GM06990 (cell line): Measurements from ENCODE around the gene CRYL1.

Experiments
- DNase-seq: peaks from one replicate; pipeline ENCODE4 v3.0.0-alpha.2; 2011; ENCODE audit not compliant: insufficient read length; ENCODE audit errors: extremely low read depth
- H3K27me3 ChIP-seq: replicated peaks from 2 replicates; pipeline ENCODE4 v1.6.0; 2011; ENCODE audit warnings: low read length; ENCODE audit not compliant: control insufficient read depth, insufficient read depth
- H3K36me3 ChIP-seq: 2 replicates; pipeline ENCODE4 v1.5.1; 2011; ENCODE audit warnings: low read length; ENCODE audit not compliant: control insufficient read depth, insufficient read depth
- H3K4me3 ChIP-seq: replicated peaks from 2 replicates; pipeline ENCODE4 v1.5.1; 2011; ENCODE audit warnings: low read depth, mild to moderate bottlenecking, control low read depth, low read length
- CTCF ChIP-seq: IDR thresholded peaks from 2 replicates; pipeline ENCODE4 v1.5.1; 2011; ENCODE audit warnings: low read length, control low read depth, mild to moderate bottlenecking, inconsistent platforms; ENCODE audit not compliant: insufficient read depth, poor library complexity, severe bottlenecking

CRYL1 gene

GRCh38 chr13:20412691-20413355 is 112.8 kb downstream of the CRYL1 start:
- no peaks in the 10 kb centered on the region for H3K27me3 ChIP-seq
- no peak overlapping the region for H3K4me3 ChIP-seq
- no peak for TF ChIP-seq CTCF
- no peaks in the 10 kb centered on the region for H3K36me3 ChIP-seq
- no peak for DNase-seq

GRCh38 chr13:20411638-20412342 is 113.9 kb downstream of the CRYL1 start:
- TF ChIP-seq CTCF, result no peak
- DNase-seq, result no peak
- Histone ChIP-seq H3K4me3 (no peak overlapping the region), H3K27me3 (no peaks in the 10 kb centered on the region), H3K36me3 (no peaks in the 10 kb centered on the region)

- Histone ChIP-seq H3K36me3 (no peaks in the 10 kb centered on the region), H3K4me3 (no peak overlapping the region), H3K27me3 (no peaks in the 10 kb centered on the region)
- TF ChIP-seq CTCF, result no peak
- no peak for DNase-seq
These were observed 114.9 kb downstream of the CRYL1 start for GRCh38 chr13:20410726-20411125.

- DNase-seq, result no peak
- H3K27me3 ChIP-seq, result no peaks in the 10 kb centered on the region
These were observed 117.5 kb downstream of the CRYL1 start for GRCh38 chr13:20408181-20408580.

GRCh38 chr13:20407759-20408158 is 117.9 kb downstream of the CRYL1 start:
- DNase-seq, result no peak
- no peak for TF ChIP-seq CTCF
- Histone ChIP-seq H3K4me3 (no peak overlapping the region), H3K27me3 (no peaks in the 10 kb centered on the region), H3K36me3 (no peaks in the 10 kb centered on the region)

More at GRCh38 chr13:20408181-20408580, 117.5 kb downstream of the CRYL1 start:
- no peaks in the 10 kb centered on the region for H3K36me3 ChIP-seq
- H3K4me3 ChIP-seq, result no peak overlapping the region
- TF ChIP-seq CTCF, result no peak
